Lower leg skin (tissue), 3 donors: ENCODE data around the gene FGD4.

ENCODE experiments used
- CTCF ChIP-seq, 3 donors: fragments of 450-650 bp; IDR thresholded peaks; one replicate each; pipeline ENCODE4 v1.5.1; 2016; ENCODE audit warnings: antibody characterized with exemption in 3 of 3, mild to moderate bottlenecking in 3 of 3, moderate library complexity in 2 of 3
- POLR2A ChIP-seq, 2 donors: fragments of 450-650 bp; IDR thresholded peaks; one replicate each; pipeline ENCODE4 v1.6.1; 2016 to 2017; ENCODE audit warnings: antibody characterized with exemption in 2 of 2, mild to moderate bottlenecking in 1 of 2, moderate library complexity in 1 of 2

GRCh38 chr12:32650508-32650907 lies 251.2 kb downstream of the FGD4 start:
- TF ChIP-seq CTCF (IDR thresholded peaks at IDR 0.05) (no peak), POLR2A (IDR thresholded peaks at IDR 0.05) (no peak)
